Pancreas (tissue), 10 donors: ENCODE data around the gene ERC1. TPM values are rescaled to one million over a fixed set of nuclear protein-coding genes. Genes with fewer than 3 reads are reported as not detected.
A peak's percentile ranks its signal among the peaks of the same experiment; 100 is the strongest.

Experiments used
- ATAC-seq, 4 donors: fragments of 200-7000 bp; cut with Tn5 transposase; one replicate each; pipeline versions ENCODE4 v1.8.0 to v1.9.1; 2020; ENCODE audit warnings: mild to moderate bottlenecking in 4 of 4, moderate library complexity in 4 of 4
- DNase-seq, 6 donors: peaks; one replicate each; pipeline ENCODE4 v3.0.0-alpha.2; 2020
- FAIRE-seq: peaks from 2 replicates; lab custom pipeline; 2012; peaks lifted over from hg19 to GRCh38; lab: Jason Lieb, UNC
- H3K27ac ChIP-seq, 4 donors: fragments of 200-600 bp; sonication (generic); 1 replicate in 3 of 4; 2 replicates in 1 of 4; pipeline versions ENCODE4 v1.5.0 to v1.8.0; 2020
- H3K27me3 ChIP-seq, 4 donors: fragments of 200-600 bp; one replicate each; pipeline ENCODE4 v1.8.0; 2021
- H3K36me3 ChIP-seq, 3 donors: fragments of 200-600 bp; sonication (generic) in 1 of 3; one replicate each; pipeline versions ENCODE4 v1.5.0 to v1.8.0; 2020 to 2021
- H3K4me1 ChIP-seq, 3 donors: fragments of 200-600 bp; one replicate each; pipeline ENCODE4 v1.8.0; 2021
- H3K4me3 ChIP-seq, 4 donors: fragments of 200-600 bp; sonication (generic) in 2 of 4; one replicate each; pipeline versions ENCODE4 v1.5.0 to v1.8.0; 2020 to 2021
- H3K9me3 ChIP-seq, 4 donors: fragments of 200-600 bp; one replicate each; pipeline ENCODE4 v1.8.0; 2021
- WGBS, 2 donors: extraction: QIAGEN DNeasy Blood & Tissue Kit; methylation state at CpG; one replicate each; pipeline ENCODE4 v1.1.7; 2013; 5-methylcytosine and 5-hydroxymethylcytosine counted together
- intact Hi-C, 3 donors: fragments of 100-400 bp; cut with DNase I; formaldehyde crosslinking; loops; one replicate each; pipeline versions ENCODE4 v1.11.1 to v1.14.2; 2022
- polyA plus RNA-seq, 2 donors: library from polyadenylated mRNA; stranded (reverse); fragments of 200-250 nt; gene quantifications; one replicate each; pipeline ENCODE4 v1.2.3, GENCODE V29; 2013
- total RNA-seq, 6 donors: library from RNA; stranded (reverse); fragmentation: NEBNext Ultra II Directional in 4 of 6; extraction: Animal tissue kit (Norgen Biotek cat#: 25700) in 4 of 6; gene quantifications; one replicate each; pipeline versions ENCODE4 v1.2.1 to v1.2.4, GENCODE V29; 2021 to 2023
- TF ChIP-seq, protein P1 (sequence below), 4 donors: fragments of 200-600 bp; sonication (generic) in 3 of 4; IDR thresholded peaks; one replicate each; pipeline versions ENCODE4 v1.5.0 to v1.8.0; 2021; ENCODE audit warnings: antibody characterized with exemption in 4 of 4
- donor health status: healthy with polysubstance abuse.
- donor health status: DM: no; HTN: no; CAD: no; lungs with moderate emphysema.
- donor health status: DM: no; HTN: no; CAD: no.
- donor health status: control.
- donor health status: control.
- donor health status: Bipolar disorder and iron deficiency.
- donor health status: DM: yes; HTN: yes; CAD: no.
- donor health status: DM: no; HTN: no; CAD: no.
- donor health status: DM: no; HTN: no; CAD: no.
- donor health status: DM: yes; HTN: yes; CAD: no.

Gene ERC1
- total and polyA plus RNA-seq, 8 donors: 4.1 to 41.4 (median 20.5) TPM

DNA sequence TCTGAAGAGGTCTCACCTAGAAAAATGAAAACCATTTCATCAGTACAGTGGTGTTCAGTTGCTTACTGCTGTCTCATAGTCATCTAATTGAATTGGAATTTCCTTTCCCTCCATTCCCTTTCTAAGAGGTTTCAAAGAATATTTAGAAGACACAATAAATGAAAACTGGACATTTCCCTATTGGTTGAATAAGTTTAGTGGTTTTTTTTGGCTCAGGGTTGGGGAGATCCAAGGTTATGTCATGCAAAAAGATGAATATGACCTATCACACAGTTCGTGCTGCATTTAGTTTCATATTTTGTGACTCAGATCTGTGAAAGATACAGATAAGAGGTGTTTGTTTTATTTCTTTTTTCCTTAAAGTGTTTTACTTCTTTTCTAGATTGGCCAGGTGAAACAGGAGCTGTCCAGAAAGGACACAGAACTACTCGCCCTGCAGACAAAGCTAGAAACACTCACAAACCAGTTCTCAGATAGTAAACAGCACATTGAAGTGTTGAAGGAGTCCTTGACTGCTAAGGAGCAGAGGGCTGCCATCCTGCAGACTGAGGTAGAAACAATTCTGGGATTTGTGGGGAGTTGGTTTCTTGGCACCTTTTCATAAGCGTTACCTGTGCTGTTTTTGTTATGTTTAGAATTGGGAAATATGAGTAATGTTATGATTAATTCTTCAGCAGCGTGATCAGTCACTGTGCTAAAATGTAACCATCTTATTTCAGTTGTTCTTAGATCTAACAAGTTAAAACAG, 124.6 kb downstream of the ERC1 start:
- intact Hi-C loops: loop anchor here in 2 of 3 donors (5.0 kb wide), 1 partner anchor 467 kb away; no protein-coding TSS in a partner anchor
- Histone ChIP-seq H3K27ac (no peak overlapping the region), H3K36me3 (no peaks in the 10 kb centered on the region), H3K4me1 (peaks cover 0 to 3% (median 0%) of the 10 kb centered on the region in 3 donors), H3K27me3 (no peaks in the 10 kb centered on the region), H3K9me3 (no peaks in the 10 kb centered on the region), H3K4me3 (no peak overlapping the region)
- TF ChIP-seq, protein P1, sequence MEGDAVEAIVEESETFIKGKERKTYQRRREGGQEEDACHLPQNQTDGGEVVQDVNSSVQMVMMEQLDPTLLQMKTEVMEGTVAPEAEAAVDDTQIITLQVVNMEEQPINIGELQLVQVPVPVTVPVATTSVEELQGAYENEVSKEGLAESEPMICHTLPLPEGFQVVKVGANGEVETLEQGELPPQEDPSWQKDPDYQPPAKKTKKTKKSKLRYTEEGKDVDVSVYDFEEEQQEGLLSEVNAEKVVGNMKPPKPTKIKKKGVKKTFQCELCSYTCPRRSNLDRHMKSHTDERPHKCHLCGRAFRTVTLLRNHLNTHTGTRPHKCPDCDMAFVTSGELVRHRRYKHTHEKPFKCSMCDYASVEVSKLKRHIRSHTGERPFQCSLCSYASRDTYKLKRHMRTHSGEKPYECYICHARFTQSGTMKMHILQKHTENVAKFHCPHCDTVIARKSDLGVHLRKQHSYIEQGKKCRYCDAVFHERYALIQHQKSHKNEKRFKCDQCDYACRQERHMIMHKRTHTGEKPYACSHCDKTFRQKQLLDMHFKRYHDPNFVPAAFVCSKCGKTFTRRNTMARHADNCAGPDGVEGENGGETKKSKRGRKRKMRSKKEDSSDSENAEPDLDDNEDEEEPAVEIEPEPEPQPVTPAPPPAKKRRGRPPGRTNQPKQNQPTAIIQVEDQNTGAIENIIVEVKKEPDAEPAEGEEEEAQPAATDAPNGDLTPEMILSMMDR (IDR thresholded peaks at IDR 0.05): no peak
- 41 to 52% methylated on average over 4 of the region's 4 CpGs for WGBS, 2 donors
- no peak for FAIRE-seq
- DNase-seq: no peak
- ATAC-seq: peak in 3 of 4 donors; percentile 28 to 58 (median 32)

DNA sequence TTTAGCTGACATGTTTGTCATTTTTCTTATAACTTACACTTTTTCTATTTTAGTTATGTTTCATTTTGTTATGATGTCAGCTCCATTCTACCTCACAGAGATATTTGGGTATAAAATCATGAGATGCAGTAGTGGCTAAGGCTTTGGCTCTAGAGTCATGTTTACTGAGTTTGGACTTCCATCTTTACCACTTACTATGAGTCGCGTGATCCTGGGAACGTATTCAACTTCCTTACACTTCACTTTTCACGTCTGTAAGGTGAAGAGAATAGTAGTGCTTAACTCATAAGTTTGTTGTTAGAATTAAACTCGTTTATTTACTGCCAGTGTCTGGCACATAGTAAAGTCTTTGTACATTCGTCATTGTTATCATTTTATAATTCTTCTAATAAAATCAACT, 126.3 kb downstream of the ERC1 start:
- intact Hi-C loops: loop anchor here in 2 of 3 donors (5.0 kb wide), 1 partner anchor 465 kb away; no protein-coding TSS in a partner anchor
- ATAC-seq: no peak
- DNase-seq: no peak
- no peak for FAIRE-seq
- Histone ChIP-seq H3K4me1 (peaks cover 0 to 3% (median 0%) of the 10 kb centered on the region in 3 donors), H3K27me3 (no peaks in the 10 kb centered on the region), H3K36me3 (no peaks in the 10 kb centered on the region), H3K27ac (no peak overlapping the region), H3K9me3 (no peaks in the 10 kb centered on the region), H3K4me3 (no peak overlapping the region)
- TF ChIP-seq, protein P1 (IDR thresholded peaks at IDR 0.05): no peak
- WGBS, 2 donors: 69 to 71% methylated on average over 6 of the region's 6 CpGs

DNA sequence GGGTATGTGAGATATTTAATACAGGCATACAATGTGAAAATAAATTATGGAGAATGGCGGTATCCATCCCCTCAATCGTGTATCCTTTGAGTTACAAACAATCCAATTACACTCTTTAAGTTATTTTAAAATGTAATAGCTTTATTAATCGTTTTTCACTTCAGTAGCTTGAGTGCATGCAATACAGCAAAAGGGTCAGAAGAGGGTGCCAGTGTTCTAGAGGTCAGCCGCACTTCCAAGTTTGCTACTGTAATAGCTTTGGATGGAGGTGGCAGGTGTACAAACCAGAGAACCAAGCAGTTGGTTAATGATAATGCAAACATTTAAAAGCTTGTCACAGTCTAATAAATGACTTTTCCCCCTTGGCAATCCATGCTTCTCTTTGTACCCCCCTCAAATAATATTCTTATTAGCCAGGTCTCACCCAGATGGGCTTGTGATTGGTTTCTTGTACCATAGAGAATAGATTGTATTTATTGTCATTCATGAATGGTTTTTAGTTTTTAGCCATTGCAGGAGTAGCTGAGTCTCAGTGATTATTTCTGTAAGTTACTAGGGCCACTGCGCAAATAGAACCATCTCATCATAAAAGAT, 127.0 kb downstream of the ERC1 start:
- 19 to 20% methylated on average over 5 of the region's 5 CpGs for WGBS, 2 donors
- DNase-seq: peak; percentile 58 to 83 (median 68)
- TF ChIP-seq, protein P1 (IDR thresholded peaks at IDR 0.05): peak; percentile 74 to 95 (median 86)
- Histone ChIP-seq H3K4me3 (no peak overlapping the region), H3K27ac (no peak overlapping the region), H3K4me1 (peaks cover 0 to 3% (median 0%) of the 10 kb centered on the region in 3 donors), H3K27me3 (no peaks in the 10 kb centered on the region), H3K36me3 (no peaks in the 10 kb centered on the region), H3K9me3 (no peaks in the 10 kb centered on the region)
- ATAC-seq: peak; percentile 68 to 99 (median 93)
- peak; percentile 93 for FAIRE-seq
- intact Hi-C loops: loop anchor here in 2 of 3 donors (5.0 kb wide), 1 partner anchor 464 kb away; no protein-coding TSS in a partner anchor

DNA sequence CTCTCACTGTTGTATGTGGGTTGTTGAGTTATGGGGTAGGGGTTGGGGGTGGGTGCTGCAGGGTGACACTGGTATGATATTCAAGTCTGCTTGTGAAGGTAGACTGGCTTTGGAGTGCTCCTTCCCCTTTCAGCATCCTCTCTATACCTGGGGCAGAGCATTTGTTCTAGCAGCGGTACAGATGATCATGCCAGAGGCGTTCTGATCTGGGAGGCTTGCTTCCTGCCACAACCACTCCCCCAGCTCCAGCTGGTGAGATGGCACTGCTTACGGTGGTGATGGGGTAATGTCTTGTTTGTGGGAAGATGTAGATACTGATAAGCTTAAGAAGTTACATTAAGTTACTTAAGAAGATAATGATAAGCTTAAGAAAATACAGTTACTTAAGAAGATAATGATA, 131.8 kb downstream of the ERC1 start:
- peak in 1 of 6 donors; percentile 5 for DNase-seq
- WGBS, 2 donors: 73 to 81% methylated on average over 3 of the region's 3 CpGs
- intact Hi-C loops: no loop called here
- peak in 2 of 4 donors; percentile 47 to 62 for ATAC-seq
- H3K36me3 ChIP-seq: no peaks in the 10 kb centered on the region
- H3K9me3 ChIP-seq: no peaks in the 10 kb centered on the region
- TF ChIP-seq, protein P1 (IDR thresholded peaks at IDR 0.05): no peak
- FAIRE-seq: no peak
- no peaks in the 10 kb centered on the region for H3K27me3 ChIP-seq
- H3K4me1 ChIP-seq: peaks cover 0 to 3% (median 0%) of the 10 kb centered on the region in 3 donors
- no peak overlapping the region for H3K27ac ChIP-seq
- H3K4me3 ChIP-seq: no peak overlapping the region
